Smooth muscle cell (in vitro differentiated cells): Measurements from ENCODE around the gene P4HA2. TPM values are rescaled to one million over a fixed set of nuclear protein-coding genes. Genes with fewer than 3 reads are reported as not detected.

ENCODE experiments used
- DNase-seq: peaks from one replicate; lab custom pipeline; 2025; ENCODE audit not compliant: unreplicated experiment; lab: John Stamatoyannopoulos, UW
- H2AFZ ChIP-seq: fragments of 200-600 bp; sonication (generic); 2 replicates; pipeline ENCODE4 v1.6.0; 2016; ENCODE audit warnings: antibody characterized with exemption, low read depth, mild to moderate bottlenecking
- H3F3A ChIP-seq: fragments of 200-600 bp; sonication (generic); 2 replicates; pipeline ENCODE4 v1.6.0; 2017; ENCODE audit warnings: antibody characterized with exemption, low read depth
- H3K27ac ChIP-seq: fragments of 200-600 bp; sonication (generic); 2 replicates; pipeline ENCODE4 v1.5.1; 2016; ENCODE audit warnings: low read depth, mild to moderate bottlenecking
- H3K27me3 ChIP-seq: fragments of 200-600 bp; sonication (generic); 2 replicates; pipeline ENCODE4 v1.6.1; 2016; ENCODE audit warnings: low read depth, mild to moderate bottlenecking
- H3K36me3 ChIP-seq: fragments of 200-600 bp; sonication (generic); 2 replicates; pipeline ENCODE4 v1.5.1; 2016; ENCODE audit warnings: low read depth
- H3K4me1 ChIP-seq: fragments of 200-600 bp; sonication (generic); 2 replicates; pipeline ENCODE4 v1.5.1; 2016; ENCODE audit warnings: low read depth
- H3K4me2 ChIP-seq: fragments of 200-600 bp; sonication (generic); 2 replicates; pipeline ENCODE4 v1.6.0; 2016; ENCODE audit warnings: mild to moderate bottlenecking
- H3K4me3 ChIP-seq: fragments of 200-600 bp; sonication (generic); 2 replicates; pipeline ENCODE4 v1.5.1; 2016; ENCODE audit warnings: mild to moderate bottlenecking
- H3K79me2 ChIP-seq: fragments of 200-600 bp; sonication (generic); 2 replicates; pipeline ENCODE4 v1.6.0; 2016; ENCODE audit warnings: low read depth, mild to moderate bottlenecking
- H3K9ac ChIP-seq: fragments of 200-600 bp; sonication (generic); 2 replicates; pipeline ENCODE4 v1.6.0; 2016; ENCODE audit warnings: low read depth
- H3K9me3 ChIP-seq: fragments of 200-600 bp; sonication (generic); replicated peaks from 2 replicates; pipeline ENCODE4 v1.5.1; 2016; ENCODE audit warnings: low read depth
- H4K20me1 ChIP-seq: fragments of 200-600 bp; sonication (generic); 2 replicates; pipeline ENCODE4 v1.6.0; 2016; ENCODE audit warnings: low read depth
- CTCF ChIP-seq: fragments of 200-600 bp; sonication (generic); IDR thresholded peaks from 2 replicates; pipeline ENCODE4 v1.5.1; 2017; ENCODE audit warnings: borderline replicate concordance, mild to moderate bottlenecking, antibody characterized with exemption; ENCODE audit not compliant: insufficient read depth, poor library complexity, severe bottlenecking
- WGBS: methylation state at CpG from one replicate; pipeline ENCODE4 v1.1.7; 2016; ENCODE audit warnings: low lambda C conversion rate; 5-methylcytosine and 5-hydroxymethylcytosine counted together
- polyA plus RNA-seq: library from polyadenylated mRNA; unstranded; fragments of >200 nt; fragmentation: Nextera tagmentation; extraction: Ambion mirVana; gene quantifications from 2 replicates; pipeline ENCODE4 v1.2.1, GENCODE V29; 2016
- total RNA-seq: library from RNA; depleted of rRNA; stranded (reverse); fragments of >200 nt; gene quantifications from 2 replicates; pipeline ENCODE4 v1.2.3, GENCODE V29; 2014

The P4HA2 gene
- total and polyA plus RNA-seq, 2 experiments from 2014 or later, result 352 to 707 TPM

GRCh38 chr5:132265336-132266030 lies 37.8 kb upstream of the P4HA2 start:
- H3K27me3 ChIP-seq, result no peaks in the 10 kb centered on the region
- H3F3A ChIP-seq, result peaks cover 6% of the 10 kb centered on the region
- WGBS, result 24% methylated on average over 8 of the region's 8 CpGs
- H3K9ac ChIP-seq, result peak overlapping the region; percentile 79
- no peak for TF ChIP-seq CTCF
- H3K4me1 ChIP-seq, result peaks cover 25% of the 10 kb centered on the region
- H3K36me3 ChIP-seq, result no peaks in the 10 kb centered on the region
- peaks cover 78% of the 10 kb centered on the region for H4K20me1 ChIP-seq
- H3K27ac ChIP-seq, result peak overlapping the region; percentile 94
- DNase-seq, result peak; percentile 27
- H3K4me2 ChIP-seq, result peak overlapping the region; percentile 53
- no peak overlapping the region for H2AFZ ChIP-seq
- peaks cover 12% of the 10 kb centered on the region for H3K79me2 ChIP-seq
- no peak overlapping the region for H3K4me3 ChIP-seq
- H3K9me3 ChIP-seq, result no peaks in the 10 kb centered on the region

- Histone ChIP-seq H3K4me2 (peak overlapping the region; percentile 53), H3K4me3 (no peak overlapping the region), H2AFZ (no peak overlapping the region), H3K79me2 (peaks cover 12% of the 10 kb centered on the region), H3K9ac (peak overlapping the region; percentile 79), H3K27ac (peak overlapping the region; percentile 94), H3K9me3 (no peaks in the 10 kb centered on the region), H3K4me1 (peaks cover 29% of the 10 kb centered on the region), H3F3A (peaks cover 8% of the 10 kb centered on the region), H4K20me1 (peaks cover 77% of the 10 kb centered on the region), H3K36me3 (no peaks in the 10 kb centered on the region), H3K27me3 (no peaks in the 10 kb centered on the region)
- WGBS, result 76% methylated on average over 4 of the region's 4 CpGs
- TF ChIP-seq CTCF, result no peak
- DNase-seq, result no peak
Measured at GRCh38 chr5:132264546-132265335, 37.1 kb upstream of the P4HA2 start.

GRCh38 chr5:132263548-132264261 lies 36.1 kb upstream of the P4HA2 start:
- no peak for TF ChIP-seq CTCF
- peak overlapping the region; percentile 94 for H3K27ac ChIP-seq
- H3K9me3 ChIP-seq, result no peaks in the 10 kb centered on the region
- peak overlapping the region; percentile 79 for H3K9ac ChIP-seq
- H3K4me3 ChIP-seq, result no peak overlapping the region
- H4K20me1 ChIP-seq, result peaks cover 67% of the 10 kb centered on the region
- no peaks in the 10 kb centered on the region for H3K27me3 ChIP-seq
- H3K36me3 ChIP-seq, result no peaks in the 10 kb centered on the region
- H3K4me1 ChIP-seq, result peaks cover 30% of the 10 kb centered on the region
- no peak for DNase-seq
- H2AFZ ChIP-seq, result no peak overlapping the region
- peaks cover 12% of the 10 kb centered on the region for H3F3A ChIP-seq
- 36% methylated on average over 7 of the region's 7 CpGs for WGBS
- H3K79me2 ChIP-seq, result peaks cover 12% of the 10 kb centered on the region
- peak overlapping the region; percentile 25 for H3K4me2 ChIP-seq
